IMR-90 (cell line): ENCODE measurements around the gene RFX2.

Source experiments
- CEBPB ChIP-seq: IDR thresholded peaks from 2 replicates; pipeline ENCODE4 v1.6.1; 2012; ENCODE audit warnings: low read depth, low read length, improper control_type of control experiment
- FOS ChIP-seq: fragments of 150-350 bp; IDR thresholded peaks from 2 replicates; pipeline ENCODE4 v1.6.1; 2016; ENCODE audit warnings: low read depth, low read length
- POLR2A ChIP-seq: IDR thresholded peaks from 2 replicates; pipeline ENCODE4 v1.6.1; 2012; ENCODE audit warnings: mild to moderate bottlenecking, low read depth, low read length
- RAD21 ChIP-seq: IDR thresholded peaks from 2 replicates; pipeline ENCODE4 v1.6.1; 2012; ENCODE audit warnings: low read length, improper control_type of control experiment
- RCOR1 ChIP-seq: IDR thresholded peaks from 2 replicates; pipeline ENCODE4 v1.6.1; 2012; ENCODE audit warnings: mild to moderate bottlenecking, low read length, improper control_type of control experiment; ENCODE audit not compliant: insufficient replicate concordance
- RFX5 ChIP-seq: IDR thresholded peaks from 2 replicates; pipeline ENCODE4 v1.8.0; 2012; ENCODE audit warnings: low read depth, mild to moderate bottlenecking, low read length, moderate library complexity
- SMC3 ChIP-seq: fragments of 150-350 bp; IDR thresholded peaks from 2 replicates; pipeline ENCODE4 v1.6.1; 2016; ENCODE audit warnings: low read depth, mild to moderate bottlenecking, antibody characterized with exemption, low read length, moderate library complexity
- TF ChIP-seq, protein P1 (sequence below): conservative IDR thresholded peaks from 2 replicates; pipeline ENCODE4 v1.5.1; 2012; ENCODE audit warnings: mild to moderate bottlenecking, low read depth, low read length, improper control_type of control experiment
- TF ChIP-seq, protein P2 (sequence below): fragments of 150-350 bp; IDR thresholded peaks from 2 replicates; pipeline ENCODE4 v1.6.1; 2017; ENCODE audit warnings: mild to moderate bottlenecking, antibody characterized with exemption, low read length, low read depth
- TF ChIP-seq, protein P3 (sequence below): fragments of 150-350 bp; IDR thresholded peaks from 2 replicates; pipeline ENCODE4 v1.6.1; 2016; ENCODE audit warnings: low read depth, mild to moderate bottlenecking, low read length, moderate library complexity, borderline replicate concordance

DNA sequence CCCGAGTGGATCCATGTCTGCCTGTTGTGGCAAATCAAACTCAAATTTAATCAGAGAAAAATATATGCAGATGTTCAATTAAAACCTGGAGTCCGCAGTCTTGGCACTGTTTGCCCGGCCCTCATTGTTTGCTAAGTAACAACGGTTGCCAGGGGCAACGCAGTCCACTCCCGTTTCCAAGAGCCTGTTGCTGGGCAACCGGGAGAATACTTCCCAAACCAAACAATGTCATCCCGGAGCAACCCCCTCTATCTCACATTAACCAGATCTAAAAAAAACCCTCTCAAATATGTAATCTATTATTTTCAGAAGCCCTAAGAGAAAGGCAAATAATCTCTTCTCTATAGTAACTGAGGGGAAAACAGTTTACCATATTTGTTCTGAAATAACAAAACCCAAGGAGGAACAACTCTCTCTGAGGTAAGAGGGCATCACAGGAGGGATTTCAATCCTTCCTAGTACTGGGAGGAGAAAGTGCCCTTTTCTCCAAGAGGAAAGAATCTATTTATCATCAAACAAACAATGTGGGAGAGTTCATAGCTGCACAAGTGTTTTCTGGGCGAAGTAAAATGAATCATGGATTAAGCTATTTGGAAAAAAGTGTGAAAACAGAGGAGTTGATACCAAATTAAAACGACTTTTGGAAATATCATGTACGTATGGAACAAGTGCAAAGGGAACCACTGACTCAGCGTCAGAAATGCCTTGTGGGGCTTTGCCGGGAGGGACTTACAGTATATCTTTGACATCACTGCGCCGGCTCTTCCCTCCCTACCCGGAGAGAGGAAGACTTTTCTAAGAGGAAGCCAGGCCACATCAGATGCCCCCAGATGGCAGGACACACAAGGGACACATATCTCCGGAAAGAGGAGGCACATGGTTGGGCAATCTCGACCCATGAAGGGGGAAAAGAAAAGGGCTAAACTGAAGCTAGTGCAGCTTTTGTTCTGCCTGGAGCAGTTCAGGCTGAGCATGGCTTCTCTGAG is 43.3 kb downstream of the RFX2 start:
- TF ChIP-seq, protein P1, sequence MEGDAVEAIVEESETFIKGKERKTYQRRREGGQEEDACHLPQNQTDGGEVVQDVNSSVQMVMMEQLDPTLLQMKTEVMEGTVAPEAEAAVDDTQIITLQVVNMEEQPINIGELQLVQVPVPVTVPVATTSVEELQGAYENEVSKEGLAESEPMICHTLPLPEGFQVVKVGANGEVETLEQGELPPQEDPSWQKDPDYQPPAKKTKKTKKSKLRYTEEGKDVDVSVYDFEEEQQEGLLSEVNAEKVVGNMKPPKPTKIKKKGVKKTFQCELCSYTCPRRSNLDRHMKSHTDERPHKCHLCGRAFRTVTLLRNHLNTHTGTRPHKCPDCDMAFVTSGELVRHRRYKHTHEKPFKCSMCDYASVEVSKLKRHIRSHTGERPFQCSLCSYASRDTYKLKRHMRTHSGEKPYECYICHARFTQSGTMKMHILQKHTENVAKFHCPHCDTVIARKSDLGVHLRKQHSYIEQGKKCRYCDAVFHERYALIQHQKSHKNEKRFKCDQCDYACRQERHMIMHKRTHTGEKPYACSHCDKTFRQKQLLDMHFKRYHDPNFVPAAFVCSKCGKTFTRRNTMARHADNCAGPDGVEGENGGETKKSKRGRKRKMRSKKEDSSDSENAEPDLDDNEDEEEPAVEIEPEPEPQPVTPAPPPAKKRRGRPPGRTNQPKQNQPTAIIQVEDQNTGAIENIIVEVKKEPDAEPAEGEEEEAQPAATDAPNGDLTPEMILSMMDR = no peak
- TF ChIP-seq SMC3 (no peak), RFX5 (no peak), RAD21 (no peak), POLR2A (no peak), FOS (no peak), CEBPB (no peak), RCOR1 (no peak)
- TF ChIP-seq, protein P2, sequence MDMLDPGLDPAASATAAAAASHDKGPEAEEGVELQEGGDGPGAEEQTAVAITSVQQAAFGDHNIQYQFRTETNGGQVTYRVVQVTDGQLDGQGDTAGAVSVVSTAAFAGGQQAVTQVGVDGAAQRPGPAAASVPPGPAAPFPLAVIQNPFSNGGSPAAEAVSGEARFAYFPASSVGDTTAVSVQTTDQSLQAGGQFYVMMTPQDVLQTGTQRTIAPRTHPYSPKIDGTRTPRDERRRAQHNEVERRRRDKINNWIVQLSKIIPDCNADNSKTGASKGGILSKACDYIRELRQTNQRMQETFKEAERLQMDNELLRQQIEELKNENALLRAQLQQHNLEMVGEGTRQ = no peak
- TF ChIP-seq, protein P3, sequence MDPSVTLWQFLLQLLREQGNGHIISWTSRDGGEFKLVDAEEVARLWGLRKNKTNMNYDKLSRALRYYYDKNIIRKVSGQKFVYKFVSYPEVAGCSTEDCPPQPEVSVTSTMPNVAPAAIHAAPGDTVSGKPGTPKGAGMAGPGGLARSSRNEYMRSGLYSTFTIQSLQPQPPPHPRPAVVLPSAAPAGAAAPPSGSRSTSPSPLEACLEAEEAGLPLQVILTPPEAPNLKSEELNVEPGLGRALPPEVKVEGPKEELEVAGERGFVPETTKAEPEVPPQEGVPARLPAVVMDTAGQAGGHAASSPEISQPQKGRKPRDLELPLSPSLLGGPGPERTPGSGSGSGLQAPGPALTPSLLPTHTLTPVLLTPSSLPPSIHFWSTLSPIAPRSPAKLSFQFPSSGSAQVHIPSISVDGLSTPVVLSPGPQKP = no peak
